ENCODE measurements around the gene CMSS1. TPM values are rescaled to one million over a fixed set of nuclear protein-coding genes. Genes with fewer than 3 reads are reported as not detected.
A peak's percentile ranks its signal among the peaks of the same experiment; 100 is the strongest.

Gene CMSS1
- total and polyA plus RNA-seq, 11 donors, result 13.5 to 48.4 (median 34.8) TPM

DNA sequence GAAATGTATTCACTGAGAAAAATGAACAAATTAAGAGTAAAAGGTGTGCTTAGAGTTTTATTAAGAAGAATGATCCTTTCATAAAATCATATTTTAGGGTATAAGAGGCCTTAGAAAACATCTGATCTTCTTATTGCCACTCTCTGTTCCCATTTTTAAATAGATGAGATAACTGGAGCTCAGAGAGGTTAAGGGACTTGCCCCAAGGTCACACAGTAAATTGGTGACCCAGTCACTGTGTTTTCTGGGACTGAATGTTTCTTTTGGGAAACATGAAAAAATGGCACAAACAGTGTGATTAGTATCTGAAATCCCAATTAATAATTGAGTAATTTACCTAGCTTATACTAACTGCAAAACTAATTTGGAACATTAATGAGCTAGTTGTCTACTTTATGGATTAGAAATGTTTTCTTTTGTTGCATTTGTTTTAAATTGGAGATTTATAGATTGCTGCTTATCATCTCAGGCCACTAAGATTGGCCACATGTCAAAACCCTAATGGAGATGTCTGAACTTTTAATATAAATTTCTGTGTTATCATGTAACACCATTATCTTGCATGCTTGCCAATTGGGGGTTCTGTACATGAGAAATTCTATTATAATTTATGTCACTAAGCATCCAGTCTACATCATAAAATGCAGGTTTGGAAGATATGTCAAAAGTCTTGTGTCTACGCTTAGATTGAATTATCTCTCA, 64.9 kb downstream of the CMSS1 start:
- H3K4me1 ChIP-seq, result peaks cover 0 to 57% (median 20%) of the 10 kb centered on the region in 12 donors

DNA sequence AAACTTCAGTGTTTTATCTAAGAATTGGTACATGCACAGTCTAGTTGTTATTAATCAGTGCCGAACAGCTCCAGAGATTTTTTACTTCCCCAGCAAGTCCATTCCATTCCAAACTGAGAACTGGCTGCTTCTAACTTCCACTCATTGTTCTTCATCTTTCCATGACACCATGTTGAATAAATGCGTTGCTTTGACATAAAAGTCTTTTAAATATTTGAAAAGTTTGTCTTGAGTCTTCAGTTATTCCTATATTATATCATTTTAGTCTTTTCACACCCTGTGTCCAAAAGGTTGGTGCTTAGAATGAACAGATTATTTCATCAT, 65.4 kb downstream of the CMSS1 start:
- no peaks in the 10 kb centered on the region for H3K36me3 ChIP-seq
- TF ChIP-seq, protein P1, sequence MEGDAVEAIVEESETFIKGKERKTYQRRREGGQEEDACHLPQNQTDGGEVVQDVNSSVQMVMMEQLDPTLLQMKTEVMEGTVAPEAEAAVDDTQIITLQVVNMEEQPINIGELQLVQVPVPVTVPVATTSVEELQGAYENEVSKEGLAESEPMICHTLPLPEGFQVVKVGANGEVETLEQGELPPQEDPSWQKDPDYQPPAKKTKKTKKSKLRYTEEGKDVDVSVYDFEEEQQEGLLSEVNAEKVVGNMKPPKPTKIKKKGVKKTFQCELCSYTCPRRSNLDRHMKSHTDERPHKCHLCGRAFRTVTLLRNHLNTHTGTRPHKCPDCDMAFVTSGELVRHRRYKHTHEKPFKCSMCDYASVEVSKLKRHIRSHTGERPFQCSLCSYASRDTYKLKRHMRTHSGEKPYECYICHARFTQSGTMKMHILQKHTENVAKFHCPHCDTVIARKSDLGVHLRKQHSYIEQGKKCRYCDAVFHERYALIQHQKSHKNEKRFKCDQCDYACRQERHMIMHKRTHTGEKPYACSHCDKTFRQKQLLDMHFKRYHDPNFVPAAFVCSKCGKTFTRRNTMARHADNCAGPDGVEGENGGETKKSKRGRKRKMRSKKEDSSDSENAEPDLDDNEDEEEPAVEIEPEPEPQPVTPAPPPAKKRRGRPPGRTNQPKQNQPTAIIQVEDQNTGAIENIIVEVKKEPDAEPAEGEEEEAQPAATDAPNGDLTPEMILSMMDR (IDR thresholded peaks at IDR 0.05), result no peak
- no peak for TF ChIP-seq POLR2A (IDR thresholded peaks at IDR 0.05)
- peak overlapping the region in 7 of 12 donors; percentile 4 to 81 (median 50) for H3K27ac ChIP-seq
- intact Hi-C loops (cut with DNase I), result loop anchor here in 4 of 10 donors (5.0 to 10.0 kb wide), 3 partner anchors 34 to 124 kb away; no protein-coding TSS in a partner anchor
- H3K4me1 ChIP-seq, result peaks cover 0 to 52% (median 18%) of the 10 kb centered on the region in 12 donors
- H3K27me3 ChIP-seq, result no peaks in the 10 kb centered on the region
- 58 to 64% (median 61%) methylated on average over 2 of the region's 2 CpGs for WGBS, 4 donors
- no peak for DNase-seq
- no peak for ATAC-seq
- no peaks in the 10 kb centered on the region for H3K9me3 ChIP-seq
- H3K4me3 ChIP-seq, result no peak overlapping the region

More for the DNA sequence above, 64.9 kb downstream of the CMSS1 start:
- DNase-seq, result no peak
- H3K9me3 ChIP-seq, result no peaks in the 10 kb centered on the region
- peak overlapping the region; percentile 4 to 97 (median 76) for H3K27ac ChIP-seq
- no peaks in the 10 kb centered on the region for H3K27me3 ChIP-seq
- intact Hi-C loops (cut with DNase I), result loop anchor here in 4 of 10 donors (5.0 to 10.0 kb wide), 3 partner anchors 35 to 125 kb away; no protein-coding TSS in a partner anchor
- no peak overlapping the region for H3K4me3 ChIP-seq
- ATAC-seq, result no peak
- no peak for TF ChIP-seq POLR2A (IDR thresholded peaks at IDR 0.05)
- TF ChIP-seq, protein P1 (IDR thresholded peaks at IDR 0.05), result no peak
- no peaks in the 10 kb centered on the region for H3K36me3 ChIP-seq
- WGBS, 4 donors, result 82 to 91% (median 83%) methylated on average over 1 of the region's 1 CpG

DNA sequence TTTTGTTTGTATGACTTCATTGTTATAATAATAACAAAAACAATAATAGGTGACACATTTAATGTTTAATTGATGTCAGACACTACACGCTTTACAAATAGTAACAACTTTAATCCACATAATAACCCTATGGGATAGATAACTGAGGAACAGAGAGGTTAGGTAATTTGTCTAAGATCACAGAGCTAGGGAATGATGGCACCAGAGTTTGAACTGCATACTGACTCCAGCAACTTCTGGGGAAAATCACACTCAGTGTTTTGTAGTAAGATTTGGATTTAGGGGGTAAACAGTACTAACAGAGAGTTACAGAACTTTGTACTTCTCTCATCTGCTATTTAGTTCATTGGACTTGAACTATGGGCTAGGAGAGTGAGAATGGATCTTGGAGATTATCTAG, 66.0 kb downstream of the CMSS1 start:
- Histone ChIP-seq H3K36me3 (no peaks in the 10 kb centered on the region), H3K27me3 (no peaks in the 10 kb centered on the region), H3K27ac (peak overlapping the region in 6 of 12 donors; percentile 8 to 81 (median 21)), H3K4me1 (peaks cover 0 to 50% (median 18%) of the 10 kb centered on the region in 12 donors), H3K4me3 (no peak overlapping the region), H3K9me3 (no peaks in the 10 kb centered on the region)
- ATAC-seq, result no peak
- no peak for TF ChIP-seq POLR2A (IDR thresholded peaks at IDR 0.05)
- TF ChIP-seq, protein P1 (IDR thresholded peaks at IDR 0.05), result no peak
- intact Hi-C loops (cut with DNase I), result loop anchor here in 4 of 10 donors (5.0 to 10.0 kb wide), 3 partner anchors 34 to 124 kb away; no protein-coding TSS in a partner anchor
- DNase-seq, result no peak
- WGBS, 4 donors, result 94 to 100% (median 97%) methylated on average over 1 of the region's 1 CpG

DNA sequence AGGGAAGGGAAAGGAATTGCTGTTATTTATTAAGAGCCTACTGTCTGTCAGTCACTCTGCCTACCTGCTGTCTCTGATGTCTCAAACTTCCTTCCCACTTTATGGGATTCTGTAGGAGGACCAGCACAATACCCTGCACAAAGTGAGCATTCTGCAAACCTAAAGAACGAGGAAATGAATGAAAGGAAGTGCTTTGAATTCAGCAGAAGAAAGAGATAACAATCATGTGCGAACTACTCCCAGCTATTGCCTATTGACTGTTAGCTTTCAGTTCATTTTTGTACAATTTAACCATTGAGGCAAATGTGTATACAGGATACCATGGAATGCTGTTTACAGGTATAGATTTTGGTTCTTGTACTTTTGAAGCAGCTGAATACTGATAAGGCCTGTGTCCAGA, 66.8 kb downstream of the CMSS1 start:
- no peak for ATAC-seq
- Histone ChIP-seq H3K4me3 (no peak overlapping the region), H3K4me1 (peaks cover 0 to 50% (median 18%) of the 10 kb centered on the region in 12 donors), H3K36me3 (no peaks in the 10 kb centered on the region), H3K9me3 (no peaks in the 10 kb centered on the region), H3K27ac (peak overlapping the region in 8 of 12 donors; percentile 4 to 33 (median 14)), H3K27me3 (no peaks in the 10 kb centered on the region)
- intact Hi-C loops (cut with DNase I), result loop anchor here in 4 of 10 donors (5.0 to 10.0 kb wide), 3 partner anchors 33 to 123 kb away; no protein-coding TSS in a partner anchor
- WGBS, 4 donors, result 46 to 60% (median 55%) methylated on average over 2 of the region's 2 CpGs
- TF ChIP-seq, protein P1 (IDR thresholded peaks at IDR 0.05), result no peak
- no peak for TF ChIP-seq POLR2A (IDR thresholded peaks at IDR 0.05)
- DNase-seq, result no peak

All from heart left ventricle (tissue), 16 donors.